Measurements from ENCODE around the gene GBGT1.

GBGT1 gene

DNA sequence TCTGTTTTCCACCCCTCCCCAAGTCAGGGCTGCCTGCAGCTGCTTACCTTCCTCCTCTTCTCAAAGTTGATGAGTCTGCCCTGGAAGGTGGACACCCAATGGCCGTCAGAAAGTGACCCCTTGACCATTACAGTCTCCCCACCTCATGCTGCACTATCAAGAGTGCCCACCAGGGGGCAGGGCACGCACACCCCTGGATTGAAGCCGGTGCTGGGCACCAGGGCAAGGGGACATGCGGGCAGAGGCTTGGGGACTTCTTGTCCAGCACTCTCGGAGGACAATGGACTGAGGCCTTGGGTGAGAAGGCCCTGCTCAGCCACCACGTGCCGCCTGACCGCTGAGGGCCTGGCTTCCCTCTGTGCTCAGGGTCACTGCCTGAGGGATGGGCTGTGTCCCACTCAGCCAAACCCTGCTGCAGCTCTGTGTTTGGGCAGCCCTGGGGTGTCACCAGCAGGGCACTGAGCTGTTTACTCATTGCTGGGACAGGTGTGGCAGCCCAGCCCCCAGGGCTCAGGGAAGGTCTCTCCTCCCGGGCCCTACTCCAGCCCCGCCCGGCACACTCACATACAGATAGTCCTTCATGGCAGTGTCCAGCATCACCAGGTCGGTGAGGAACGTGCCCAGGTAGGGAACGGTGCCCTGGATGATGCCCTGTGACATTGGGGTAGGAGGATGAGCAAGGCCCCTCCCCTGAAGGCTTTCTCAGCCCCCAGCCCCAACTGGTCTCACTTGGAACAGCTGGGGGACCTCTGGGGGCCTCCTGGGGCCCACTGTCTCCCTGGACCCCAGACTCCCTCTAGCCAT, 60.3 kb downstream of the GBGT1 start:
- no peak overlapping the region for H3K4me2 ChIP-seq (ENCODE audit: insufficient read depth, low read length)
- H3K36me3 ChIP-seq (ENCODE audit: insufficient read depth, low read length): peaks cover 94% of the 10 kb centered on the region
- no peak for TF ChIP-seq EZH2 (IDR thresholded peaks at IDR 0.05; ENCODE audit: borderline replicate concordance, low read depth, low read length, severe bottlenecking)
- TF ChIP-seq, protein P1, sequence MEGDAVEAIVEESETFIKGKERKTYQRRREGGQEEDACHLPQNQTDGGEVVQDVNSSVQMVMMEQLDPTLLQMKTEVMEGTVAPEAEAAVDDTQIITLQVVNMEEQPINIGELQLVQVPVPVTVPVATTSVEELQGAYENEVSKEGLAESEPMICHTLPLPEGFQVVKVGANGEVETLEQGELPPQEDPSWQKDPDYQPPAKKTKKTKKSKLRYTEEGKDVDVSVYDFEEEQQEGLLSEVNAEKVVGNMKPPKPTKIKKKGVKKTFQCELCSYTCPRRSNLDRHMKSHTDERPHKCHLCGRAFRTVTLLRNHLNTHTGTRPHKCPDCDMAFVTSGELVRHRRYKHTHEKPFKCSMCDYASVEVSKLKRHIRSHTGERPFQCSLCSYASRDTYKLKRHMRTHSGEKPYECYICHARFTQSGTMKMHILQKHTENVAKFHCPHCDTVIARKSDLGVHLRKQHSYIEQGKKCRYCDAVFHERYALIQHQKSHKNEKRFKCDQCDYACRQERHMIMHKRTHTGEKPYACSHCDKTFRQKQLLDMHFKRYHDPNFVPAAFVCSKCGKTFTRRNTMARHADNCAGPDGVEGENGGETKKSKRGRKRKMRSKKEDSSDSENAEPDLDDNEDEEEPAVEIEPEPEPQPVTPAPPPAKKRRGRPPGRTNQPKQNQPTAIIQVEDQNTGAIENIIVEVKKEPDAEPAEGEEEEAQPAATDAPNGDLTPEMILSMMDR (IDR thresholded peaks at IDR 0.05; ENCODE audit: borderline replicate concordance, extremely low read depth, low read length, poor library complexity, severe bottlenecking): peak; percentile 91
- H3K79me2 ChIP-seq (ENCODE audit: insufficient read depth, low read length): no peaks in the 10 kb centered on the region
- no peaks in the 10 kb centered on the region for H3K4me1 ChIP-seq (ENCODE audit: insufficient read depth, low read length)
- H2AFZ ChIP-seq (ENCODE audit: low read depth, low read length): no peak overlapping the region
- H3K9ac ChIP-seq (ENCODE audit: low read depth, low read length): no peak overlapping the region
- H3K27me3 ChIP-seq (ENCODE audit: insufficient read depth, low read length, poor library complexity): no peaks in the 10 kb centered on the region
- peaks cover under 1% of the 10 kb centered on the region for H3K9me3 ChIP-seq (ENCODE audit: insufficient read depth, low read length, severe bottlenecking)
- H3K4me3 ChIP-seq (ENCODE audit: low read depth in 1 of 2, low read length in 2 of 2): no peak overlapping the region
- H4K20me1 ChIP-seq (ENCODE audit: insufficient read depth, low read length): peaks cover 5% of the 10 kb centered on the region; the same call in 1 of the 2 replicates
- peak; percentile 26 for DNase-seq
- H3K27ac ChIP-seq (ENCODE audit: low read length): no peak overlapping the region
- peak; percentile 57 for ATAC-seq (ENCODE audit: insufficient read depth, low read depth)

All from DND-41 (cell line).